ENCODE results near the gene SMIM1.

SMIM1 gene

DNA sequence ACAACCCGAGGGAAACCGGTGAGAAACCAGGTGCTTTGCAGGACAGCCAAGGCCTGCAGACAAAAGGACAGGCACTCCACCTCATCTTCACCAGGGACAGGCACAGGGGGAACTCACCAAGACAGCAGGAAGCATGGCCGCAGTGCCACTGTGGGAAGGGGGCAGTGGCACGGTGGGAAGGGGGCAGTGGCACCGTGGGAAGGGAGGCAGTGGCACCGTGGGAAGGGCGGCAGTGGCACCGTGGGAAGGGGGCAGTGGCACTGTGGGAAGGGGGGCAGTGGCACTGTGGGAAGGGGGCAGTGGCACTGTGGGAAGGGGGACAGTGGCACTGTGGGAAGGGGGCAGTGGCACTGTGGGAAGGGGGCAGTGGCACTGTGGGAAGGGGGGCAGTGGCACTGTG is 52.1 kb downstream of the SMIM1 start:
- Histone ChIP-seq H3K4me2 (ENCODE audit: low read depth, low read length, poor library complexity, severe bottlenecking) (no peak overlapping the region), H3K4me3 (ENCODE audit: low read length, poor library complexity, severe bottlenecking) (no peak overlapping the region), H4K20me1 (ENCODE audit: insufficient read depth, low read length, poor library complexity, severe bottlenecking) (no peaks in the 10 kb centered on the region), H3K79me2 (ENCODE audit: insufficient read depth, low read length) (no peaks in the 10 kb centered on the region), H3F3A (ENCODE audit: low read depth) (no peaks in the 10 kb centered on the region), H3K9ac (ENCODE audit: low read depth, low read length, poor library complexity, severe bottlenecking) (no peak overlapping the region), H3K36me3 (ENCODE audit: insufficient read depth, low read length) (peaks cover 9% of the 10 kb centered on the region; the same call in 1 of the 2 replicates), H2AFZ (ENCODE audit: low read length) (no peak overlapping the region), H3K9me2 (replicated peaks; ENCODE audit: low read depth, low read length) (no peaks in the 10 kb centered on the region), H3K27me3 (ENCODE audit: insufficient read depth, low read length, poor library complexity, severe bottlenecking) (no peaks in the 10 kb centered on the region), H3K9me3 (ENCODE audit: insufficient read depth, low read depth, low read length) (no peaks in the 10 kb centered on the region), H3K4me1 (ENCODE audit: insufficient read depth, low read length, poor library complexity, severe bottlenecking) (no peaks in the 10 kb centered on the region)
- TF ChIP-seq, protein P1, sequence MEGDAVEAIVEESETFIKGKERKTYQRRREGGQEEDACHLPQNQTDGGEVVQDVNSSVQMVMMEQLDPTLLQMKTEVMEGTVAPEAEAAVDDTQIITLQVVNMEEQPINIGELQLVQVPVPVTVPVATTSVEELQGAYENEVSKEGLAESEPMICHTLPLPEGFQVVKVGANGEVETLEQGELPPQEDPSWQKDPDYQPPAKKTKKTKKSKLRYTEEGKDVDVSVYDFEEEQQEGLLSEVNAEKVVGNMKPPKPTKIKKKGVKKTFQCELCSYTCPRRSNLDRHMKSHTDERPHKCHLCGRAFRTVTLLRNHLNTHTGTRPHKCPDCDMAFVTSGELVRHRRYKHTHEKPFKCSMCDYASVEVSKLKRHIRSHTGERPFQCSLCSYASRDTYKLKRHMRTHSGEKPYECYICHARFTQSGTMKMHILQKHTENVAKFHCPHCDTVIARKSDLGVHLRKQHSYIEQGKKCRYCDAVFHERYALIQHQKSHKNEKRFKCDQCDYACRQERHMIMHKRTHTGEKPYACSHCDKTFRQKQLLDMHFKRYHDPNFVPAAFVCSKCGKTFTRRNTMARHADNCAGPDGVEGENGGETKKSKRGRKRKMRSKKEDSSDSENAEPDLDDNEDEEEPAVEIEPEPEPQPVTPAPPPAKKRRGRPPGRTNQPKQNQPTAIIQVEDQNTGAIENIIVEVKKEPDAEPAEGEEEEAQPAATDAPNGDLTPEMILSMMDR (conservative IDR thresholded peaks at IDR 0.05; ENCODE audit: low read length): no peak
- TF ChIP-seq EZH2phosphoT487 (IDR thresholded peaks at IDR 0.05; ENCODE audit: borderline replicate concordance): no peak

DNA sequence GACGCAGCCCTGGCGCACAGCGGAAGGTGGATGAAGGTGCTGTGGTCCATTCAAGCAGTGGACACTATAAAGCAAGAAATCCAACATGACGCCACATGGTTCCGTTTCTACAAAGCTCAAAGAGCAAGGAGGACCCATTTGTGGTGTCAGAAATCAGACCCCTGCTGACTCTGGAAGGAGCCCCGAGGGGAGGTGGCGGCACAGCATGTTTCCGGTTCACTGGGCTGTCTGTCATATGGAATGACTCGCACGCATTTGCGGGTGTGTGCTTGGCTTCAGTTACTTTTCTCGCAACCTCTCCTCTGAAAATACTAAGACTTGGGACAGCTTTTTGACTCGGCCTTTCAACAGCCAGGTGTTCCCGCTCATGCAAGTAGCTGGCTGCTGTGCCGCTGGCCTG is 52.8 kb downstream of the SMIM1 start:
- no peak overlapping the region for H3K4me2 ChIP-seq (ENCODE audit: low read depth, low read length, poor library complexity, severe bottlenecking)

More for the DNA sequence above, 52.8 kb downstream of the SMIM1 start:
- Histone ChIP-seq H3K9me3 (ENCODE audit: insufficient read depth, low read depth, low read length) (no peaks in the 10 kb centered on the region), H3K9ac (ENCODE audit: low read depth, low read length, poor library complexity, severe bottlenecking) (no peak overlapping the region), H3F3A (ENCODE audit: low read depth) (no peaks in the 10 kb centered on the region), H2AFZ (ENCODE audit: low read length) (no peak overlapping the region), H4K20me1 (ENCODE audit: insufficient read depth, low read length, poor library complexity, severe bottlenecking) (no peaks in the 10 kb centered on the region), H3K4me3 (ENCODE audit: low read length, poor library complexity, severe bottlenecking) (no peak overlapping the region), H3K36me3 (ENCODE audit: insufficient read depth, low read length) (peaks cover 9% of the 10 kb centered on the region; the same call in 1 of the 2 replicates), H3K79me2 (ENCODE audit: insufficient read depth, low read length) (no peaks in the 10 kb centered on the region), H3K27me3 (ENCODE audit: insufficient read depth, low read length, poor library complexity, severe bottlenecking) (no peaks in the 10 kb centered on the region), H3K9me2 (replicated peaks; ENCODE audit: low read depth, low read length) (no peaks in the 10 kb centered on the region), H3K4me1 (ENCODE audit: insufficient read depth, low read length, poor library complexity, severe bottlenecking) (no peaks in the 10 kb centered on the region)
- TF ChIP-seq, protein P1 (conservative IDR thresholded peaks at IDR 0.05; ENCODE audit: low read length): no peak
- TF ChIP-seq EZH2phosphoT487 (IDR thresholded peaks at IDR 0.05; ENCODE audit: borderline replicate concordance): no peak

All from Loucy (cell line).